ENCODE results near the gene ZNF862.

Gene ZNF862

GRCh38 chr7:149792220-149792595 lies 46.0 kb upstream of the ZNF862 start:
- DNase-seq: no peak
- intact Hi-C loops (cut with DNase I; ENCODE audit: low total_unique reads): no loop called here
- Histone ChIP-seq H3K27ac (no peak overlapping the region), H3K4me1 (peaks cover 0 to 4% (median 0%) of the 10 kb centered on the region in 4 donors), H3K36me3 (no peaks in the 10 kb centered on the region), H3K4me3 (no peak overlapping the region), H3K9me3 (no peaks in the 10 kb centered on the region), H3K27me3 (peaks cover 0 to 56% of the 10 kb centered on the region in 2 donors)
- TF ChIP-seq CTCF (IDR thresholded peaks at IDR 0.05): no peak

DNA sequence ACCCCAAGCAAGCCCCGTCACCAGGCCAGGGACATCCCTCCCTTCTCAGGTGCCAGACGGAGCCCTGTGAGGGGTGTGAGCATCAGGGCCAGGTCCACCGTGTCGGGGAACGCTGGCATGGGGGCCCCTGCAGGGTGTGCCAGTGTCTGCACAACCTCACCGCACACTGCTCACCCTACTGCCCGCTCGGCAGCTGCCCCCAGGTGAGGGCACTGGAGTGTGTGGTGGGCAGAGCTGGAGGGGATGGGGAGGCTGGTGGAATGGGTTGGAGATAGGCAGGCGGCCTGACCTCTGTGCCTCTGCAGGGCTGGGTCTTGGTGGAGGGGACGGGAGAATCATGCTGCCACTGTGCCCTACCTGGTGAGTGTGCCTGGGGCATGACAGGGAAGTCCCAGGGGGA lies 44.9 kb upstream of the ZNF862 start:
- H3K4me3 ChIP-seq: no peak overlapping the region
- TF ChIP-seq CTCF (IDR thresholded peaks at IDR 0.05): no peak
- DNase-seq: no peak
- no peak overlapping the region for H3K27ac ChIP-seq
- H3K4me1 ChIP-seq: peaks cover 0 to 4% (median 0%) of the 10 kb centered on the region in 4 donors
- peaks cover 0 to 45% of the 10 kb centered on the region in 2 donors for H3K27me3 ChIP-seq
- H3K36me3 ChIP-seq: no peaks in the 10 kb centered on the region
- no peaks in the 10 kb centered on the region for H3K9me3 ChIP-seq
- intact Hi-C loops (cut with DNase I; ENCODE audit: low total_unique reads): no loop called here

GRCh38 chr7:149794661-149795060 lies 43.5 kb upstream of the ZNF862 start:
- no peak for TF ChIP-seq CTCF (IDR thresholded peaks at IDR 0.05)
- intact Hi-C loops (cut with DNase I; ENCODE audit: low total_unique reads): no loop called here
- no peaks in the 10 kb centered on the region for H3K9me3 ChIP-seq
- H3K27me3 ChIP-seq: peaks cover 0 to 31% of the 10 kb centered on the region in 2 donors
- peaks cover 0 to 4% (median 0%) of the 10 kb centered on the region in 4 donors for H3K4me1 ChIP-seq
- H3K36me3 ChIP-seq: no peaks in the 10 kb centered on the region
- no peak overlapping the region for H3K27ac ChIP-seq
- no peak for DNase-seq
- no peak overlapping the region for H3K4me3 ChIP-seq

DNA sequence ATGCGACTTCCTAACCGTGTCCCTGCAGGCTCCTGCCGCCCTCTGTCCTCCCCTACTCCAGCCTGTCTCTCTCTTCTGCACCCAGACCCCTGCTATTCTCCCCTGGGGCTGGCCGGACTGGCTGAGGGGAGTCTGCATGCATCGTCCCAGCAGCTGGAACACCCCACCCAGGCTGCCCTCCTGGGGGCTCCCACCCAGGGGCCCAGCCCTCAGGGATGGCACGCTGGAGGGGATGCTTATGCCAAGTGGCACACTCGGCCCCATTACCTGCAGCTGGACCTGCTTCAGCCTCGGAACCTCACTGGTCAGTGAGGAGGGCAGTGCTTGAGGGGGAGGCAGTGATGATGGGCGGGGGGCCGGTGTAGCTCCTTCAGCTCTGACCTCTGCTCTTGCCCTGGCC lies 43.0 kb upstream of the ZNF862 start:
- Histone ChIP-seq H3K9me3 (no peaks in the 10 kb centered on the region), H3K27ac (no peak overlapping the region), H3K27me3 (peaks cover 0 to 27% of the 10 kb centered on the region in 2 donors), H3K4me3 (no peak overlapping the region), H3K4me1 (peaks cover 0 to 2% (median 0%) of the 10 kb centered on the region in 4 donors), H3K36me3 (no peaks in the 10 kb centered on the region)
- DNase-seq: no peak
- intact Hi-C loops (cut with DNase I; ENCODE audit: low total_unique reads): no loop called here
- TF ChIP-seq CTCF (IDR thresholded peaks at IDR 0.05): no peak

DNA sequence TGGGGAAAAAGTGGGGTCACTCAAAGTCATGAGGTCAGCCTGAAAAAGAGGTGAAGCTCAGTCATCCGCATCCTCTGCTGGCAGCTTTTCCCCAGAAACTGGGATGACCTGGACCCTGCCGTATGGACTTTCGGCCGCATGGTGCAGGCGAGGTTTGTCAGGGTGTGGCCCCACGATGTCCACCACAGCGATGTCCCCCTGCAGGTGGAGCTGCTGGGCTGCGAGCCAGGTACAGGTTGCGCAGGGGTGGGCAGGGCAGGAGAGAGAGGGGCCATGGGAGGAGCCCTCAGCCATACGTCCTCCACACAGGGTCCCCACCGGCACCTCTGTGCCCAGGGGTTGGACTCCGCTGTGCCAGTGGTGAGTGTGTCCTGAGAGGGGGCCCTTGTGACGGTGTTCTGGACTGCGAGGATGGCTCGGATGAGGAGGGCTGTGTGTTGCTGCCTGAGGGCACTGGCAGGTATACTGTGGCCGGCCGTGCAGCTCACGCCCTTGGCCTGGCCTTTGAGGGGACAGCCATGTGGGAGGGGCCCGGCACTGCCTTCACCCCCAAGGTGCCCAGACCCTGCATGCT lies 41.8 kb upstream of the ZNF862 start:
- Histone ChIP-seq H3K4me1 (no peaks in the 10 kb centered on the region), H3K4me3 (no peak overlapping the region), H3K27ac (no peak overlapping the region), H3K36me3 (no peaks in the 10 kb centered on the region), H3K9me3 (no peaks in the 10 kb centered on the region), H3K27me3 (peaks cover 0 to 14% of the 10 kb centered on the region in 2 donors)
- no peak for TF ChIP-seq CTCF (IDR thresholded peaks at IDR 0.05)
- no peak for DNase-seq
- intact Hi-C loops (cut with DNase I; ENCODE audit: low total_unique reads): no loop called here

DNA sequence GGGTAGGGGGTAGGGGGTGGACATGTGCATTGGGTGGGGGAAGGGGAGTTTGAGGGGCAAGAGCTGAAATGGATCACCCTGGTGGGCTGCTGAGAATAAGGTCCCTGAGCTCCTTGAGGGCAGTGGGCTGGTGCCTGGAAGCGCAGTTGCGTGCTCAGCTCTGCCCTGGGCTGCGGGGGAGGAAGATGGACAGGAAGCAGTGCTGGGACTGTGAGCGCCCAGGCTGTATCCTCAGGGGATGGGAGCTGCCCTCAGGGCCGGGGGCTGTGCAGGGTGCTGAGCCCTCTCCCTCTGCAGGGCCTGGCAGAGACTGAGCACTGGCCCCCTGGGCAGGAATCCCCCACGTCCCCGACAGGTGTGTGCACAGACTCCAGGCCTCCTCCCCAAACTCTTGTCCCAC lies 40.4 kb upstream of the ZNF862 start:
- peaks cover 0 to under 1% of the 10 kb centered on the region in 2 donors for H3K27me3 ChIP-seq
- intact Hi-C loops (cut with DNase I; ENCODE audit: low total_unique reads): no loop called here
- H3K4me1 ChIP-seq: no peaks in the 10 kb centered on the region
- TF ChIP-seq CTCF (IDR thresholded peaks at IDR 0.05): no peak
- H3K4me3 ChIP-seq: no peak overlapping the region
- DNase-seq: no peak
- H3K27ac ChIP-seq: no peak overlapping the region
- H3K36me3 ChIP-seq: no peaks in the 10 kb centered on the region
- H3K9me3 ChIP-seq: no peaks in the 10 kb centered on the region

Data from tibial artery (tissue), 4 donors.